A673 (cell line): ENCODE measurements around the gene MRE11.

Experiments
- CTCF ChIP-seq: fragments of 300-800, 200-600 bp; sonication (generic); conservative IDR thresholded peaks from 2 replicates; pipeline ENCODE4 v1.5.1; 2017; ENCODE audit warnings: low read depth, mild to moderate bottlenecking, antibody characterized with exemption, low read length, moderate library complexity, mixed read lengths
- EZH2 ChIP-seq: fragments of 200-600 bp; sonication (generic); IDR thresholded peaks from 2 replicates; pipeline ENCODE4 v1.6.1; 2017; ENCODE audit warnings: borderline replicate concordance, low read depth, mild to moderate bottlenecking, mixed read lengths, antibody characterized with exemption, low read length; ENCODE audit not compliant: poor library complexity, severe bottlenecking

DNA sequence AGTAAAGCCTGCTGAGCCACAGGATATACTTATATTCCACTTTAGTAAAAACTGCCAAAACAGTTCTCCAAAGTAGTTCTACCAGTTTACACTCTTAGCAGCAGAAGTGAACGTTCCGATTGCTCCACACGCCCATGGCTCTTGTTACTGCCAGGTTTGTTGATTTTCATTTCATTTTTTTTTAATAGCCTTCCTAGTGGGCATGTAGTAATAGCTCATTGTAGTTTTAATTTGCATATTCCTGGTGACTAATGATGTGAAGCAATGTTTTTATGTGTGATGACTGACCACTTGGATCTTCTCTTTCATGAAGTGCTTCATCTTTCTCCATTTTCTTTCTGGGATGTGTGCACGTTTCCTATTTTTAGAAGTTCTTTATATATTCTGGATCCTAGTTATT lies 13.8 kb upstream of the MRE11 start:
- TF ChIP-seq CTCF (no peak), EZH2 (no peak)
